DND-41 (cell line): ENCODE data around the gene TAAR8.

Source experiments
- CTCF ChIP-seq: IDR thresholded peaks from 2 replicates; pipeline ENCODE4 v1.5.1; 2012; ENCODE audit warnings: borderline replicate concordance, low read length, moderate library complexity, mild to moderate bottlenecking; ENCODE audit not compliant: poor library complexity, severe bottlenecking; ENCODE audit errors: extremely low read depth
- EZH2 ChIP-seq: IDR thresholded peaks from 3 replicates; pipeline ENCODE4 v1.6.1; 2012; ENCODE audit warnings: borderline replicate concordance, low read depth, mild to moderate bottlenecking, moderate library complexity, low read length, inconsistent platforms; ENCODE audit not compliant: severe bottlenecking

GRCh38 chr6:132566404-132566803 lies 13.9 kb downstream of the TAAR8 start:
- TF ChIP-seq EZH2 (no peak), CTCF (no peak)
